PC-9 (cell line): ENCODE data around the gene COIL. TPM values are rescaled to one million over a fixed set of nuclear protein-coding genes. Genes with fewer than 3 reads are reported as not detected.
A peak's percentile ranks its signal among the peaks of the same experiment; 100 is the strongest.

ENCODE experiments used
- BruUV-seq: library from RNA; stranded (reverse); fragments of 400-500 nt; replicated peaks from 2 replicates; lab custom pipeline; 2021; lab: Mats Ljungman, UMichigan
- CTCF ChIA-PET: fragments of 300-600 bp; sonication (Branson Sonifier 250); formaldehyde crosslinking; loops from one replicate; lab custom pipeline; 2022; ENCODE audit warnings: antibody characterized with exemption; lab: Charles Lee
- POLR2A ChIA-PET: fragments of 300-600 bp; sonication (Branson Sonifier 250); formaldehyde crosslinking; loops from one replicate; lab custom pipeline; 2022; ENCODE audit warnings: antibody characterized with exemption; ENCODE audit not compliant: unreplicated experiment; lab: Charles Lee
- DNase-seq, 2 experiments: peaks; one replicate each; pipeline versions ENCODE4 v3.0.0 to v3.0.0-alpha.2; 2015 to 2022; ENCODE audit warnings: mixed read lengths in 1 of 2
- H2AFZ ChIP-seq: fragments of 200-600 bp; sonication (generic); 2 replicates; pipeline ENCODE4 v1.8.1; 2017; ENCODE audit warnings: antibody characterized with exemption
- H3F3A ChIP-seq: fragments of 200-600 bp; sonication (generic); 2 replicates; pipeline ENCODE4 v1.8.1; 2017; ENCODE audit warnings: antibody characterized with exemption, mild to moderate bottlenecking, low read depth; ENCODE audit not compliant: insufficient read depth
- H3K27ac ChIP-seq: fragments of 200-600 bp; sonication (generic); 2 replicates; pipeline ENCODE4 v1.6.1; 2016; ENCODE audit warnings: mixed run types
- H3K27me3 ChIP-seq: fragments of 200-600 bp; sonication (generic); 2 replicates; pipeline ENCODE4 v1.6.1; 2016; ENCODE audit warnings: low read depth, mixed run types; ENCODE audit not compliant: insufficient read depth
- H3K36me3 ChIP-seq: fragments of 200-600 bp; sonication (generic); 2 replicates; pipeline ENCODE4 v1.6.1; 2016; ENCODE audit warnings: low read depth, mixed run types
- H3K4me1 ChIP-seq: fragments of 200-600 bp; sonication (generic); replicated peaks from 2 replicates; pipeline ENCODE4 v1.6.1; 2016; ENCODE audit warnings: mixed run types; ENCODE audit not compliant: insufficient read depth
- H3K4me2 ChIP-seq: fragments of 200-600 bp; sonication (generic); 2 replicates; pipeline ENCODE4 v1.6.1; 2017; ENCODE audit warnings: mixed run types
- H3K4me3 ChIP-seq: fragments of 200-600 bp; sonication (generic); 2 replicates; pipeline ENCODE4 v1.6.1; 2016; ENCODE audit warnings: mixed run types
- H3K79me2 ChIP-seq: fragments of 200-600 bp; sonication (generic); 2 replicates; pipeline ENCODE4 v1.6.1; 2017; ENCODE audit warnings: low read depth, mixed run types
- H3K9me2 ChIP-seq: fragments of 200-600 bp; sonication (generic); 2 replicates; pipeline ENCODE4 v1.8.1; 2017; ENCODE audit warnings: mild to moderate bottlenecking; ENCODE audit not compliant: insufficient read depth
- H3K9me3 ChIP-seq: fragments of 200-600 bp; sonication (generic); 2 replicates; pipeline ENCODE4 v1.8.1; 2016; ENCODE audit warnings: low read depth; ENCODE audit not compliant: insufficient read depth
- H4K20me1 ChIP-seq: fragments of 200-600 bp; sonication (generic); 2 replicates; pipeline ENCODE4 v1.8.1; 2017; ENCODE audit not compliant: insufficient read depth
- CTCF ChIP-seq: fragments of 200-600 bp; sonication (generic); conservative IDR thresholded peaks from 2 replicates; pipeline ENCODE4 v1.6.1; 2017; ENCODE audit warnings: mixed run types, antibody characterized with exemption, mild to moderate bottlenecking, moderate library complexity
- EZH2 ChIP-seq: fragments of 200-600 bp; sonication (generic); IDR thresholded peaks from 2 replicates; pipeline ENCODE4 v1.8.0; 2017; ENCODE audit warnings: antibody characterized with exemption, low read depth
- intact Hi-C: fragments of 100-400 bp; cut with micrococcal nuclease; formaldehyde crosslinking; loops from one replicate; pipeline ENCODE4 v1.10.0; 2022; ENCODE audit not compliant: unreplicated experiment
- total RNA-seq: library from RNA; stranded (reverse); gene quantifications from 2 replicates; pipeline ENCODE4 v1.2.3, GENCODE V29; 2021

Gene COIL
- total RNA-seq, 1 experiment from 2014 or later = 19.0 TPM

- peaks cover 27% of the 10 kb centered on the region for H3K36me3 ChIP-seq
- peak overlapping the region; percentile 99 for H3K27ac ChIP-seq
- POLR2A ChIA-PET = interaction anchor here (0.7 kb wide), 1 partner anchor 156 kb away, joined by 5 read pairs; no protein-coding TSS in a partner anchor
- no peaks in the 10 kb centered on the region for H3K9me2 ChIP-seq
- H3F3A ChIP-seq = peaks cover 32% of the 10 kb centered on the region
- H3K9me3 ChIP-seq = peaks cover 2% of the 10 kb centered on the region; the same call in 1 of the 2 replicates
- intact Hi-C loops = loop anchor here (5.0 kb wide), 1 partner anchor 125 kb away; no protein-coding TSS in a partner anchor
- H3K4me3 ChIP-seq = peak overlapping the region; percentile 83
- DNase-seq = no peak
- peaks cover 49% of the 10 kb centered on the region for H3K4me1 ChIP-seq
- TSS peak; percentile 31 for BruUV-seq
- peaks cover 9% of the 10 kb centered on the region for H4K20me1 ChIP-seq
- TF ChIP-seq CTCF = no peak
- TF ChIP-seq EZH2 = no peak
- H3K4me2 ChIP-seq = peak overlapping the region; percentile 94
- peaks cover 68% of the 10 kb centered on the region for H3K79me2 ChIP-seq
- CTCF ChIA-PET = no interaction called here
- H3K27me3 ChIP-seq = no peaks in the 10 kb centered on the region
- H2AFZ ChIP-seq = peak overlapping the region; percentile 86
These were observed 48.5 kb downstream of the COIL start for GRCh38 chr17:56912105-56912999.

- Histone ChIP-seq H3K4me3 (peak overlapping the region; percentile 12; the same call in 1 of the 2 replicates), H3K4me2 (peak overlapping the region; percentile 94), H3K27ac (no peak overlapping the region), H4K20me1 (peaks cover 9% of the 10 kb centered on the region), H3K4me1 (peaks cover 35% of the 10 kb centered on the region), H3K27me3 (no peaks in the 10 kb centered on the region), H2AFZ (no peak overlapping the region), H3K79me2 (peaks cover 71% of the 10 kb centered on the region), H3K9me2 (no peaks in the 10 kb centered on the region), H3F3A (peaks cover 18% of the 10 kb centered on the region), H3K9me3 (no peaks in the 10 kb centered on the region), H3K36me3 (peaks cover 44% of the 10 kb centered on the region)
- ChIA-PET CTCF (no interaction called here), POLR2A (no interaction called here)
- TF ChIP-seq EZH2 (no peak), CTCF (no peak)
- intact Hi-C loops = loop anchor here (5.0 kb wide), 1 partner anchor 123 kb away; no protein-coding TSS in a partner anchor
- DNase-seq = no peak
- BruUV-seq = no TSS peak
These were observed 50.2 kb downstream of the COIL start for GRCh38 chr17:56910509-56911235.
